IMR-90 (cell line): ENCODE measurements around the gene ENPEP. TPM values are rescaled to one million over a fixed set of nuclear protein-coding genes. Genes with fewer than 3 reads are reported as not detected.
A peak's percentile ranks its signal among the peaks of the same experiment; 100 is the strongest.

Source experiments
- ATAC-seq: fragments of 200-7000 bp; cut with Tn5 transposase; 2 replicates; pipeline ENCODE4 v1.9.1; 2020; ENCODE audit warnings: low read depth, mild to moderate bottlenecking, moderate library complexity
- BruUV-seq: library from RNA; stranded (reverse); fragments of 400-500 nt; replicated peaks from 2 replicates; lab custom pipeline; 2021; lab: Mats Ljungman, UMichigan
- CTCF ChIA-PET: fragments of 300-600 bp; formaldehyde crosslinking; extraction: SDS; loops from one replicate; lab custom pipeline; 2021; ENCODE audit warnings: antibody characterized with exemption; lab: Yijun Ruan, JAX
- POLR2A ChIA-PET: fragments of 300-600 bp; sonication (Branson Sonifier 250); formaldehyde crosslinking; loops from one replicate; lab custom pipeline; 2022; ENCODE audit warnings: antibody characterized with exemption; ENCODE audit not compliant: unreplicated experiment; lab: Charles Lee
- DNase-seq: peaks from one replicate; pipeline ENCODE4 v3.0.0; 2013
- H2AFZ ChIP-seq: replicated peaks from 2 replicates; pipeline ENCODE3; 2013; ENCODE audit warnings: low read length, mild to moderate bottlenecking; ENCODE audit not compliant: poor library complexity
- H2AK5ac ChIP-seq: 2 replicates; pipeline ENCODE4 v1.6.1; 2013; ENCODE audit warnings: low read depth, low read length, inconsistent platforms
- H2AK9ac ChIP-seq: replicated peaks from 2 replicates; pipeline ENCODE3; 2013; ENCODE audit warnings: mild to moderate bottlenecking, low read depth, low read length, moderate library complexity; ENCODE audit not compliant: poor library complexity
- H2BK120ac ChIP-seq: 2 replicates; pipeline ENCODE4 v1.6.1; 2013; ENCODE audit warnings: low read depth, low read length, inconsistent platforms
- H2BK15ac ChIP-seq: 3 replicates; pipeline ENCODE4 v1.6.1; 2013; ENCODE audit warnings: low read depth, low read length, inconsistent platforms
- H2BK20ac ChIP-seq: 2 replicates; pipeline ENCODE4 v1.6.1; 2013; ENCODE audit warnings: low read depth, mild to moderate bottlenecking, inconsistent platforms, low read length, moderate library complexity
- H2BK5ac ChIP-seq: 2 replicates; pipeline ENCODE4 v1.6.1; 2013; ENCODE audit warnings: mild to moderate bottlenecking, low read depth, low read length, inconsistent platforms; ENCODE audit not compliant: poor library complexity, severe bottlenecking
- H3K14ac ChIP-seq: replicated peaks from 2 replicates; pipeline ENCODE4 v1.6.1; 2013; ENCODE audit warnings: low read depth, low read length, inconsistent platforms
- H3K18ac ChIP-seq: 2 replicates; pipeline ENCODE4 v1.6.1; 2013; ENCODE audit warnings: low read depth, low read length, control low read depth
- H3K23ac ChIP-seq: 2 replicates; pipeline ENCODE4 v1.6.1; 2013; ENCODE audit warnings: low read depth, low read length, inconsistent platforms
- H3K27ac ChIP-seq: 2 replicates; pipeline ENCODE4 v1.5.1; 2013; ENCODE audit warnings: mild to moderate bottlenecking, control low read depth, low read length; ENCODE audit not compliant: insufficient read depth
- H3K27me3 ChIP-seq: 2 replicates; pipeline ENCODE4 v1.6.1; 2013; ENCODE audit warnings: low read length; ENCODE audit not compliant: control insufficient read depth, insufficient read depth
- H3K36me3 ChIP-seq: 2 replicates; pipeline ENCODE4 v1.6.1; 2013; ENCODE audit warnings: low read length, mixed read lengths; ENCODE audit not compliant: control insufficient read depth, insufficient read depth
- H3K4ac ChIP-seq: 2 replicates; pipeline ENCODE4 v1.6.1; 2013; ENCODE audit warnings: low read depth, low read length, inconsistent platforms
- H3K4me1 ChIP-seq: 2 replicates; pipeline ENCODE4 v1.6.1; 2013; ENCODE audit warnings: low read length, mixed read lengths; ENCODE audit not compliant: control insufficient read depth, insufficient read depth
- H3K4me2 ChIP-seq: 2 replicates; pipeline ENCODE4 v1.6.1; 2013; ENCODE audit warnings: low read depth, mild to moderate bottlenecking, control low read depth, low read length, moderate library complexity
- H3K4me3 ChIP-seq: 2 replicates; pipeline ENCODE4 v1.5.1; 2013; ENCODE audit warnings: low read depth, mild to moderate bottlenecking, control low read depth, low read length, moderate library complexity; ENCODE audit not compliant: insufficient read depth
- H3K56ac ChIP-seq: 2 replicates; pipeline ENCODE4 v1.6.1; 2013; ENCODE audit warnings: low read length, inconsistent platforms; ENCODE audit not compliant: insufficient read depth; ENCODE audit errors: extremely low read depth
- H3K79me1 ChIP-seq, 2 experiments: 2 replicates each; pipeline ENCODE4 v1.6.1; 2013; ENCODE audit warnings: low read length in 2 of 2, inconsistent platforms in 1 of 2, low read depth in 1 of 2
- H3K9ac ChIP-seq: 2 replicates; pipeline ENCODE4 v1.6.1; 2013; ENCODE audit warnings: low read depth, low read length, control low read depth
- H3K9me1 ChIP-seq: 2 replicates; pipeline ENCODE4 v1.6.1; 2013; ENCODE audit warnings: low read length, inconsistent platforms; ENCODE audit not compliant: insufficient read depth
- H3K9me3 ChIP-seq: 2 replicates; pipeline ENCODE4 v1.6.1; 2013; ENCODE audit warnings: low read length; ENCODE audit not compliant: control insufficient read depth, insufficient read depth
- H4K20me1 ChIP-seq: 2 replicates; pipeline ENCODE4 v1.6.1; 2013; ENCODE audit warnings: low read length, inconsistent platforms; ENCODE audit not compliant: insufficient read depth
- H4K5ac ChIP-seq: 2 replicates; pipeline ENCODE4 v1.6.1; 2013; ENCODE audit warnings: mild to moderate bottlenecking, low read depth, low read length, control low read depth
- H4K8ac ChIP-seq, 2 experiments: 2 replicates each; pipeline ENCODE4 v1.6.1; 2013; ENCODE audit warnings: low read depth in 2 of 2, low read length in 2 of 2, control low read depth in 1 of 2, inconsistent platforms in 1 of 2
- H4K91ac ChIP-seq: 2 replicates; pipeline ENCODE4 v1.6.1; 2013; ENCODE audit warnings: low read depth, low read length, inconsistent platforms; ENCODE audit not compliant: insufficient read depth
- MAZ ChIP-seq: IDR thresholded peaks from 2 replicates; pipeline ENCODE4 v1.6.1; 2012; ENCODE audit warnings: low read depth, mild to moderate bottlenecking, low read length, improper control_type of control experiment, moderate library complexity, borderline replicate concordance
- WGBS, 2 experiments: methylation state at CpG; one replicate each; pipeline versions ENCODE4 v1.1.5 to v1.1.7; 2013; ENCODE audit warnings: missing lambda C conversion rate in 2 of 2; ENCODE audit not compliant: insufficient read length in 1 of 2; ENCODE audit errors: extremely low coverage in 2 of 2; 5-methylcytosine and 5-hydroxymethylcytosine counted together
- dilution Hi-C: fragments of 300-500 bp; cut with HindIII; formaldehyde crosslinking; loops from one replicate; pipeline ENCODE4 v1.14.3; 2018; ENCODE audit warnings: low sequenced_read_pairs; ENCODE audit not compliant: unreplicated experiment
- in situ Hi-C: fragments of 300-500 bp; cut with MboI; formaldehyde crosslinking; loops from 3 replicates; pipeline ENCODE4 v1.14.3; 2019; ENCODE audit warnings: low sequenced_read_pairs, inconsistent platforms, mixed read lengths
- intact Hi-C: fragments of 100-400 bp; cut with micrococcal nuclease; formaldehyde crosslinking; loops from 2 replicates; pipeline ENCODE4 v1.10.0; 2022
- polyA plus RNA-seq, 3 experiments: library from polyadenylated mRNA; depleted of rRNA; stranded (reverse); fragments of >200 nt; gene quantifications; 2 replicates each; pipeline ENCODE4 v1.2.3, GENCODE V29; 2012; ENCODE audit warnings: low replicate concordance in 1 of 3
- total RNA-seq: library from RNA; depleted of rRNA; stranded (reverse); fragments of >200 nt; gene quantifications from 2 replicates; pipeline ENCODE4 v1.2.3, GENCODE V29; 2012

Gene ENPEP
- total and polyA plus RNA-seq, 2 of the 4 experiments (the other 2 are of a cell fraction): 0.12 to 0.18 TPM

DNA sequence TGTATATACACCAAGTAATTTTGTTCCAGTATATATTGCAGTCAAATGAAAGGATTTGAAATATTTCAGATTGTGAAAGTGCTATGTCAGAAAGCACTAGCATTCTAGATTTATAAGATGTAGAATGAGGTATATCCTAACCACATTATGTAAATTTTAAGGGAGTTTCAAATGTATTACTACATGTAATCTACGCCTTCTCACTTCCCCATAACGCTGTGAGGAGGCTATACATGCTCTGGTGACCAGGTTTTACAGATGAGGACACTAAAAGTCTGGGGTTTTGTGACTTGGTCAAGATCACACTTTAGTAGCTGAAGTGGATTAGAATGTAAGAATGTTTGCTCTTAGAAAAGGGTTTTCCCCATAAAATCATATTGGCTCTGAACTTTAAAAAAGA lies 8.1 kb downstream of the ENPEP start:
- CTCF ChIA-PET: interaction anchor here (0.5 kb wide), 1 partner anchor 10 kb away, joined by 3 read pairs; no protein-coding TSS in a partner anchor

More for the DNA sequence above, 8.1 kb downstream of the ENPEP start:
- Histone ChIP-seq H2AFZ (no peak overlapping the region), H3K79me1 (no peaks in the 10 kb centered on the region), H3K4me1 (no peaks in the 10 kb centered on the region), H2BK20ac (peak overlapping the region; percentile 25; the same call in 1 of the 2 replicates), H4K5ac (no peak overlapping the region), H3K4ac (no peak overlapping the region), H4K8ac (peak overlapping the region in 1 of 2 experiments; percentile 43; a peak in 2 of 4 replicates), H3K23ac (no peak overlapping the region), H2BK15ac (peak overlapping the region; percentile 58; the same call in 2 of the 3 replicates), H3K36me3 (no peaks in the 10 kb centered on the region), H3K9me3 (no peaks in the 10 kb centered on the region), H4K20me1 (no peaks in the 10 kb centered on the region), H4K91ac (no peak overlapping the region), H3K14ac (no peak overlapping the region), H3K56ac (no peak overlapping the region), H3K9ac (no peak overlapping the region), H3K18ac (peak overlapping the region; percentile 78; the same call in 1 of the 2 replicates), H3K9me1 (no peaks in the 10 kb centered on the region), H3K27me3 (no peaks in the 10 kb centered on the region), H2AK5ac (no peak overlapping the region), H3K4me3 (no peak overlapping the region), H3K27ac (no peak overlapping the region), H3K4me2 (no peak overlapping the region), H2BK5ac (no peak overlapping the region), H2AK9ac (no peak overlapping the region), H2BK120ac (no peak overlapping the region)
- no CpG with 5 or more reads among the region's 2 CpGs for WGBS, 2 experiments
- DNase-seq (no peak), ATAC-seq (no peak)
- BruUV-seq: no TSS peak
- no peak for TF ChIP-seq MAZ
- dilution Hi-C loops: no loop called here
- POLR2A ChIA-PET: no interaction called here
- in situ Hi-C loops: no loop called here
- intact Hi-C loops: no loop called here
